Measurements from ENCODE around the gene TPCN1.

DNA sequence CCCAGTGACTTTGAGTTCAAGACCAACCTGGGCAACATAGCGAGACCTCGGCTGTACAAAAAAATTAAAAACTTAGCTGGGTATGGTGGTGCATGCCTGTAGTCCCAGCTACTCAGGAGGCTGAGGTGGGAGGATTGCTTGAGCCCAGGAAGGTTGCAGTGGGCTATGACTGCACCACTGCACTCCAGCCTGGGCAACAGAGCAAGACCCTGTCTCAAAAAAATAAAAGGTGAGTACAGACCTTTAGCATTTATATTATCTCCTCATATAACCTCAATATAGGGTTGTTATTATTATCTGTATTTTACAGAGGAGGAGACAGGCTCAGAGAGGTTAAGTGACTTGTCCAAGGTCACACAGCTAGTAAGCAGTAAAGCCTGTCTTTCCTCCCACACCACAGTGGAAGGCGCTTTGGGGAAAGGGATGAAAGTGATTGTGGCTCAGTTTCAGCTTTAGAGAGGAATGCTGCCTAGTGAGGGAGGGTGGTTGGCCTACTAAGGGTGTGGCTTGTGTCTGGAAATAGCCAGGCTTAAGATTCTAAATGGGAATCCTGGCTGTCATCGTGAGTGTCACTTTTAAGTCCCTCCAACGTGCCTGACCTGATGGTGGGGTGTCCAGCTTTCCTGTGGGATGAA is 7.2 kb downstream of the TPCN1 start:
- no peak for TF ChIP-seq EZH2 (IDR thresholded peaks at IDR 0.05; ENCODE audit: low read depth, unreplicated experiment)
- TF ChIP-seq, protein P1, sequence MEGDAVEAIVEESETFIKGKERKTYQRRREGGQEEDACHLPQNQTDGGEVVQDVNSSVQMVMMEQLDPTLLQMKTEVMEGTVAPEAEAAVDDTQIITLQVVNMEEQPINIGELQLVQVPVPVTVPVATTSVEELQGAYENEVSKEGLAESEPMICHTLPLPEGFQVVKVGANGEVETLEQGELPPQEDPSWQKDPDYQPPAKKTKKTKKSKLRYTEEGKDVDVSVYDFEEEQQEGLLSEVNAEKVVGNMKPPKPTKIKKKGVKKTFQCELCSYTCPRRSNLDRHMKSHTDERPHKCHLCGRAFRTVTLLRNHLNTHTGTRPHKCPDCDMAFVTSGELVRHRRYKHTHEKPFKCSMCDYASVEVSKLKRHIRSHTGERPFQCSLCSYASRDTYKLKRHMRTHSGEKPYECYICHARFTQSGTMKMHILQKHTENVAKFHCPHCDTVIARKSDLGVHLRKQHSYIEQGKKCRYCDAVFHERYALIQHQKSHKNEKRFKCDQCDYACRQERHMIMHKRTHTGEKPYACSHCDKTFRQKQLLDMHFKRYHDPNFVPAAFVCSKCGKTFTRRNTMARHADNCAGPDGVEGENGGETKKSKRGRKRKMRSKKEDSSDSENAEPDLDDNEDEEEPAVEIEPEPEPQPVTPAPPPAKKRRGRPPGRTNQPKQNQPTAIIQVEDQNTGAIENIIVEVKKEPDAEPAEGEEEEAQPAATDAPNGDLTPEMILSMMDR (conservative IDR thresholded peaks at IDR 0.05; ENCODE audit: low read depth in 2 of 2), result no peak
- no peak for TF ChIP-seq CREB1 (CRISPR knock-in tag; IDR thresholded peaks at IDR 0.05; ENCODE audit: low read depth)
- TF ChIP-seq JUNB (IDR thresholded peaks at IDR 0.05; ENCODE audit: unreplicated experiment), result no peak
- TF ChIP-seq POLR2AphosphoS5 (IDR thresholded peaks at IDR 0.05; ENCODE audit: low read depth), result no peak
- TF ChIP-seq REST (IDR thresholded peaks at IDR 0.05; ENCODE audit: unreplicated experiment), result no peak
